Spleen (tissue), 7 donors: Measurements from ENCODE around the gene CCDC106.

Source experiments
- CTCF ChIP-seq, 11 experiments: fragments of 200-600 bp in 7 of 11; fragments of 450-650 bp in 4 of 11; sonication (generic) in 4 of 11; IDR thresholded peaks in 8 of 11; conservative IDR thresholded peaks in 3 of 11; 1 replicate in 7 of 11; 2 replicates in 4 of 11; pipeline versions ENCODE4 v1.4.0 to v1.8.0; 2016 to 2021; ENCODE audit warnings: antibody characterized with exemption in 11 of 11, inconsistent platforms in 4 of 11, mild to moderate bottlenecking in 1 of 11
- POLR2A ChIP-seq, 3 donors: fragments of 450-650 bp; IDR thresholded peaks; one replicate each; pipeline ENCODE4 v1.5.1; 2017; ENCODE audit warnings: antibody characterized with exemption in 3 of 3, mild to moderate bottlenecking in 1 of 3
- POLR2AphosphoS5 ChIP-seq, 3 donors: sonication (generic); formaldehyde crosslinking; IDR thresholded peaks; one replicate each; pipeline ENCODE4 v1.5.1; 2017; ENCODE audit warnings: antibody characterized with exemption in 3 of 3
- donor health status: DM: no; HTN: no; CAD: no; lungs with moderate emphysema.
- donor health status: DM: no; HTN: no; CAD: no.
- donor health status: DM: no; HTN: no; CAD: no.

GRCh38 chr19:55697698-55698097 is 49.7 kb downstream of the CCDC106 start:
- TF ChIP-seq POLR2AphosphoS5 (IDR thresholded peaks at IDR 0.05) (no peak), CTCF (IDR thresholded peaks at IDR 0.05 in 8 of 11, conservative IDR thresholded peaks at IDR 0.05 in 3 of 11) (no peak), POLR2A (IDR thresholded peaks at IDR 0.05) (no peak)
